HCEC 1CT (cell line): Measurements from ENCODE around the gene GALP.
"Not testable (repeated sequence)": the region's sequence is repeated elsewhere in the genome, so short reads cannot be mapped to it uniquely, and the experiment has no call there.

Source experiments
- DNase-seq: peaks from one replicate; pipeline ENCODE4 v3.0.0-alpha.2; 2017

The GALP gene

GRCh38 chr19:56148955-56149655 lies 26.7 kb upstream of the GALP start:
- DNase-seq: not testable (repeated sequence)

GRCh38 chr19:56149656-56150038 lies 26.2 kb upstream of the GALP start:
- no peak for DNase-seq

DNA sequence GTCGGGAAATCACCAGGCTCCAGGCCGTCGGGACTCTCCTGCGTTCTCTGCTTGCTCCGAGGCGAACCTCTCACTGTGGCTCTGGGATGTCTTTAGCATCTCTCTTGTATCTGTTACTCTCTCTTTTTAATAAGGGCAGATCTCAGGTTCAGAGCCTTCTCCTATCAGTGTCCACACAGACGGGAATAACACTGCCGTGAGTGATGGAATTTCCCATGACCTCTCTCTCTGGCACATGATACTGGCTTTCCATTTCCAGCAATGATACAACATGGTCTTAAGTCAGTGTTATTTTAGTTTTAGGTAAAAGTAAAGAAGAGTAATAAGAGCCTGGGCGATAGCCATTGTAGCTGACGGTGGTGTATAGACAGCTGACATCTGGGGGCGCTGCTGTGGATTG lies 25.4 kb upstream of the GALP start:
- DNase-seq: no peak

- DNase-seq: no peak
These were observed 23.2 kb upstream of the GALP start for GRCh38 chr19:56152644-56153043.

- no peak for DNase-seq
These were observed 22.3 kb upstream of the GALP start for GRCh38 chr19:56153507-56153906.

DNA sequence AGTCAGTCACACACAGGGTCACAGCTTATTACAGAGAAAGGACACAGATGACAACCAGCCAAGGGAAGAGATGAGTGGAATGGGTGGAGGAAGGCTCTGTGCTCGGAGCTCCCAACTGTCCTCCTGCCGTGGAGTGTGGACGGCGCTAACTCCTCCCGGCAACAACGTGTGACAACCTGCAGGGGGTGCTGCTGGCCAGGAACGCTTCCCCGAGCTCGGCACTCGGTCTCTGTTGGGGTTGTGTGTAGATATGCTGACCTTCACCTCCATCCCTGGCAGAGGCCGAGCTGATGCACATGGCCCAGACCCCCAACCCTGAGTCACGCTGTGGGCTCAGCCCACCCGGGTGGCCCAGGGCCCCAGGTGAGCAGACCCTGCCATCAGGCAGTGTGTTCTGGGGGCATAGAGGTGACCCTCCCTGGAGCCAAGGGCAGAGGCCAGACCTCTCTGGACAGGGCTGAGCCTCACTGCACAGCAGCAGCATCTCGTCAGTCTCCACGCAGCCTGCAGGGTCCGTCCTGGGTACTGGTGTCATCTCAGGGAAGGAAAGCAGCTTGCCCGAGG lies 20.6 kb upstream of the GALP start:
- no peak for DNase-seq

- no peak for DNase-seq
These were observed 19.0 kb upstream of the GALP start for GRCh38 chr19:56156768-56157167.

GRCh38 chr19:56158170-56158757 lies 17.5 kb upstream of the GALP start:
- DNase-seq: no peak

DNA sequence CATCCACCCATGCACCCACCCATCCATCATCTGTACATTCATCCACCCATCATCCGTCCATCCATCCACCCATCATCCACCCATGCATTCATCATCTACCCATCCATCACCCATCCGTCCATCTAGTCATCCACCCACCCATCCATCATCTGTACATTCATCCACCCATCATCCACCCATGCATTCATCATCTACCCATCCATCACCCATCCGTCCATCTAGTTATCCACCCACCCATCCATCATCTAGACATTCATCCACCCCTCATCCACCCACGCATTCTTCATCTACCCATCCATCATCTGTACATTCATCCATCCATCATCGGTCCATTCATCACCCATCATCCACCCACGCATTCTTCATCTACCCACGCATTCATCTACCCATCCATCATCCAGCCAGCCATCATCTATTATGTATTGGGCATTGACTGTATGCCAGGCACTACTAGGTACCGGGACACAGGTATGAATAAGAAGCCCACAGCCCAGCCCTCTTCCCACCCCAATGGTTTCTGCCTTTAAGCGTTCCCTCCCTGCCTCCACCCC lies 16.7 kb upstream of the GALP start:
- no peak for DNase-seq

DNA sequence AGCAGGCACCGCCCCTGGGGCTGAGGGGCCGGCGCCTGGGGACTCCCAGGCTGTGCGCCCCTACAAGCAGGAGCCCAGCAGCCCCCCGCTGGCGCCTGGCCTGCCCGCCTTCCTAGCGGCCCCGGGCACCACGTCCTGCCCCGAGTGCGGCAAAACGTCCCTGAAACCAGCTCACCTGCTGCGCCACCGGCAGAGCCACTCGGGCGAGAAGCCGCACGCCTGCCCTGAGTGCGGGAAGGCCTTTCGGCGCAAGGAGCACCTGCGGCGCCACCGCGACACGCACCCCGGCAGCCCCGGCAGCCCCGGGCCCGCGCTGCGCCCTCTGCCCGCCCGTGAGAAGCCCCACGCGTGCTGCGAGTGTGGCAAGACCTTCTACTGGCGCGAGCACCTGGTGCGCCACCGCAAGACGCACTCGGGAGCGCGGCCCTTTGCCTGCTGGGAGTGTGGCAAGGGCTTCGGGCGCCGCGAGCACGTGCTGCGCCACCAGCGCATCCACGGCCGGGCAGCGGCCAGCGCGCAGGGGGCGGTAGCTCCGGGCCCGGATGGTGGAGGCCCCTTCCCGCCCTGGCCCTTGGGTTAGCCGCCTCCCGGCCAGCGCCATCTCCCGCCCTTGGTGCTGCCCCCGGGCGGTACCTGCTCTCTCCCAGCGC lies 16.1 kb upstream of the GALP start:
- no peak for DNase-seq

DNA sequence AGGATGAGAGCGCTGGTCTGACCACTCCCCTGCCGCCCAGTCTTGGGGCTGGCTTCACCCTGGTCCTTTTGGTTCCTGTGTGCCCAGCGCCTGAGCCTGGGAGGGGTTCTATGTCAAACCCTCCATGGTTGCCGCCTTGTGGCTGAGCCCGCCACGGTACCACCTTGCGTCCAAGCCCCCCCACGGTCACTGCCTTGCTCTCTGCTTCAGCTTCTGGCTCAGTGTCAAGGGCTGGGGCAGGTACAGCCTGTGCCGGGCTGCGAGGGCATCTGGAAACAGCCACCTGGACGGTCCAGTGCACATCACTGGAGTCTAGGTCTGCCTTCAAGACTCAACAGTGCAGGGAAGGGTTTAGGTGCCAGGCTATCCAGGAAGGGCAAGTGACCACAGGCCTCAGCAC lies 14.3 kb upstream of the GALP start:
- no peak for DNase-seq

DNA sequence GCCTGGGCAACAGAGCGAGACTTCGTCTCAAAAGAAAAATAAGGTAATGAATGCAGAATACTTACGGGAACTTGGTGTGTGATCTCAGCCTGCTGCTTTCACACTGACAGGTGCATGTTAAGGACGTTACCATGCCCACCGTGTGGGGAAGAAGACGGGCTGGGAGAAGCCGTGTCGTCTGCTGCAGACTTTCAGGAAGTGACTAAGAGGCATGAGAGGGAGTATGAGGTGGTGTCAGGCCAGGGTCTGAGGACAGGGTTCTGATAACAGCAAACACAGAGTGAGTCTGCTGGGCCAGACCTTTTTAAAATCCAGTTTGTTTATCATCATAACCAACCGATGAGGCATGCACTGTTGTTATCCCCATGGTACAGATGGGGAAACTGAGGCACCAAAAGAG lies 13.6 kb upstream of the GALP start:
- no peak for DNase-seq

DNA sequence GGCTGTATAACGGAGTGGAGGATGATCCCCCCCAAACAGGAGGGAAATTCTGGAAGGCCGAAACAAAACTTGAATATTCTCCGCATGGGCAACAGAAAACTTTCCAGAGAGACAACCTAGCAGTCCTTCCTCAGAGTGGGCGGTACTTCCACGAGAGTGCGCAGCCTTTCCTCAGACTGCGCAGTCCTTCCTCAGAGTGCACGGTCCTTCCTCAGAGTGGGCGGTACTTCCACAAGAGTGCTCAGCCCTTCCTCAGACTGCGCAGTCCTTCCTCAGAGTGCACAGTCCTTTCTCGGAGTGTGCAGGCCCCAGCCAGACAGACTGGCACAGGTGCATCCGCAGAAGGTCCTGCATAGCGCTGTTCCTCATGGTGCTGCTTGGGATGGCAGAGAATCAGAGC lies 12.7 kb upstream of the GALP start:
- DNase-seq: no peak

- no peak for DNase-seq
These were observed 8.7 kb upstream of the GALP start for GRCh38 chr19:56167064-56167578.

DNA sequence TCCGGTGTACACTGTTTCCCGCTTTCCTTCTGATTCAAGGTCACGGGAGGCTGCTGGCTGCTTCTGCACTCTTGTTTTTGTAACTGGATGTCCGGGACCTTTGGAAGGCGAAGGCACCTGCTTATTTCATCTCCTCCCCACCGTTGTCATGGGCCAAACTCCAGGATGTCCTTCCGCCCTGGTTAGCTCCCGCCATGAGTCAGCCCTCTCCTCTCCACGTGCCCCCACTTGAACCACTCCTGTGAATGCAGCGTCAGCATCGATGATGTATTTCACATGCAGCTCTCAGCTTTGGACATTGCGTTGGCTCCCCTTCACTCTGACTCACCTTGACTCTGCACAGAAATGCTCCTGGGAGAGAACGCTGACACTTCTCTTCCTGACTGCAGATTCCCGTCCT lies 5.5 kb upstream of the GALP start:
- no peak for DNase-seq

GRCh38 chr19:56174086-56174485 lies 1.7 kb upstream of the GALP start:
- DNase-seq: no peak

DNA sequence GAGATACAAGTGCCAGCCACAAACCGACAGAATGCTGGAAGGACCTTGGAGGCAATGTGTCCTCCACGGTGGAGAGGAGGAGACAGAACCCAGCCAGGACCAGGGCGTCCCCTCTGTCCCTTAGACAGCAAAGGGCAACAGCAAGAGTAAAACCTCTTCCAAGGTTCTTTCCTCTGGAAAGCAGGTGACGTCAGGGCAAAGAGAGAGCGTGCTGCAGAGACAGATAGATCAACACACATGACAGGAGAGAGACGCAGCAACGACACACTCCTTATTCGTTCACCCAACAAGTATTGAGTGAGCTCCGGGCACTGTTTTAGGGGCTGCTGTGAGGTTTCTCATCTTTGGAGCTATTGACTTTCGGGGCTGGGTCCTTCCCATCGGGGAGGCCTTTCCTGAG lies 1.3 kb upstream of the GALP start:
- no peak for DNase-seq

DNA sequence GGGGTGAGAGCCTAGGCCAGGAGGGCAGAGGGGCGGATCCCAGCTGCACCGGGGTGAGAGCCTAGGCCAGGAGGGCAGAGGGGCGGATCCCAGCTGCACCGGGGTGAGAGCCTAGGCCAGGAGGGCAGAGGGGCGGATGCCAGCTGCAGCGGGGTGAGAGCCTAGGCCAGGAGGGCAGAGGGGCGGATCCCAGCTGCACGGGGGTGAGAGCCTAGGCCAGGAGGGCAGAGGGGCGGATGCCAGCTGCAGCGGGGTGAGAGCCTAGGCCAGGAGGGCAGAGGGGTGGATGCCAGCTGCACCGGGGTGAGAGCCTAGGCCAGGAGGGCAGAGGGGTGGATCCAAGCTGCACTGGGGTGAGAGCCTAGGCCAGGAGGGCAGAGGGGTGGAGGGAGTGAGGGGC lies 502 bp downstream of the GALP start:
- DNase-seq: not testable (repeated sequence)

DNA sequence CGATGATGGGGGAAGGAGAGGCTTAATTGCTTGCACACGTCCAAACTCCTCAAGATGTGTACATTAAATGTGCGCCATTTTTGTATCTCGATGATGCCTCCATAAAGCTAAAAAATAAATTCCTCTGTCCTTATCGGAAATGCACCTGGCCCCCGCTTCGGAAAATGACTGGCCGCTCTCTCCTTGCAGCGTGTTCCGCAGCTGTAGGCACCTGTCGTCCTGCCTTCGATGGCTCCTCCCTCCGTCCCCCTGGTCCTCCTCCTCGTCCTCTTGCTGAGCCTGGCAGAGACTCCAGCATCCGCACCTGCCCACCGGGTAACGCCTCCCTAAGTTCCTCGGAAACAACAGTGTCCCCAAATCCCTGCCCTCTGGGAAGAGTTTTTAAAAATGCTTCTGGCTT lies 1.1 kb downstream of the GALP start:
- DNase-seq: no peak

DNA sequence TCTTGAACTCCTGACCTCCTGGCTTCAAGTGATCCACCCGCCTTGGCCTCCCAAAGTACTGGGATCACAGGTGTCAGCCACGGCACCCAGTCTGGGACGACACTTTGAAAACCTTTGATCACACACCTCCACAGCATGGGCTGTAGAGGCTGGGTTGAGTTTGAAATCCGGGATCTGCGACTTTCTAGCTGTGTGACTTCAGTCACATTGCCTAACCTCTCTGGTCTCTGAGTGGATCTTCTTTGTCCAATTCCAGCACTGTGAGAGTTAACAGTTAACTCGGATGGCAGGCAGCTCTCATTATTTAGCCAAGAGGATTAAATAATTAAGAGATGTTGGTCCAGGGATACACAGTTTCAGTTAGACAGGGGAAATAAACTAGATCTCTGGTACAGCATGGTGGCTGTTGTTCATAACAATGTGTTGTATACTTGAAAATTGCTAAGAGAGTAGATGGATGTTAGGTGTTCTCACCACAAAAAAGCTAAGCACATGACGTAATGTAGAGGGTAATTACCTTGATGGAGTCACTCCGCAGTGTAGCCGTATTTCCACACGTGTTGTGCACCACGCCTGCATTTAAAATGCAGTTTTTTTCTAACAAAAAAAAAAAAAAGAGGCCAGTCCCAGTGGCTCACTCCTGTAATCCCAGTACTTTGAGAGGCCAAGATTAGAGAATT lies 1.9 kb downstream of the GALP start:
- DNase-seq: no peak

DNA sequence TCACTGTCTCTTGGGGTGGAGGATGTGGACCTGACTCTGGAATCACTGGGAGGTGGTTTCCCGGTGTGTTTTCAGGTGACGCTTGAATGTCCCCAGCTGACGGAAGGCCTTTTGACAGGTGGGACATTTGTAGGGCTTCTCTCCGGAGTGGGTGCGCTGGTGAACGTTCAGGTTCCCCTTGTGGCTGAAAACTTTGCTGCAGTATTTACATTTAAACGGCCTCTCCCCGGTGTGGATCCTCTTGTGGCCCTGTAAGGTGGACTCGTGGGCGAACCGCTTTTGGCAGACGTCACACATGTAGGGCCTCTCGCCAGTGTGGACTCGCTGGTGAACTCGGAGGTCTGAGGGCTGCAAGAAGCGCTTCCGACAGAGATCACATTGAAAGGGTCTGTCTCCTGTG lies 14.0 kb downstream of the GALP start:
- no peak for DNase-seq

GRCh38 chr19:56191115-56191514 lies 15.3 kb downstream of the GALP start:
- DNase-seq: no peak

GRCh38 chr19:56191711-56192110 lies 15.9 kb downstream of the GALP start:
- DNase-seq: no peak
